Mucosa of gallbladder (tissue), 1 donor: ENCODE data around the gene WNT5A. TPM values are rescaled to one million over a fixed set of nuclear protein-coding genes. Genes with fewer than 3 reads are reported as not detected.

Source experiments
- DNase-seq: peaks from one replicate; pipeline ENCODE4 v3.0.0-alpha.2; 2020; ENCODE audit warnings: low spot score
- total RNA-seq: library from RNA; stranded (reverse); gene quantifications from one replicate; pipeline ENCODE4 v1.2.1, GENCODE V29; 2021
- donor health status: DM: no; HTN: no; CAD: no.

The WNT5A gene
- total RNA-seq, 1 donor from 2014 or later, result 13.7 TPM

DNA sequence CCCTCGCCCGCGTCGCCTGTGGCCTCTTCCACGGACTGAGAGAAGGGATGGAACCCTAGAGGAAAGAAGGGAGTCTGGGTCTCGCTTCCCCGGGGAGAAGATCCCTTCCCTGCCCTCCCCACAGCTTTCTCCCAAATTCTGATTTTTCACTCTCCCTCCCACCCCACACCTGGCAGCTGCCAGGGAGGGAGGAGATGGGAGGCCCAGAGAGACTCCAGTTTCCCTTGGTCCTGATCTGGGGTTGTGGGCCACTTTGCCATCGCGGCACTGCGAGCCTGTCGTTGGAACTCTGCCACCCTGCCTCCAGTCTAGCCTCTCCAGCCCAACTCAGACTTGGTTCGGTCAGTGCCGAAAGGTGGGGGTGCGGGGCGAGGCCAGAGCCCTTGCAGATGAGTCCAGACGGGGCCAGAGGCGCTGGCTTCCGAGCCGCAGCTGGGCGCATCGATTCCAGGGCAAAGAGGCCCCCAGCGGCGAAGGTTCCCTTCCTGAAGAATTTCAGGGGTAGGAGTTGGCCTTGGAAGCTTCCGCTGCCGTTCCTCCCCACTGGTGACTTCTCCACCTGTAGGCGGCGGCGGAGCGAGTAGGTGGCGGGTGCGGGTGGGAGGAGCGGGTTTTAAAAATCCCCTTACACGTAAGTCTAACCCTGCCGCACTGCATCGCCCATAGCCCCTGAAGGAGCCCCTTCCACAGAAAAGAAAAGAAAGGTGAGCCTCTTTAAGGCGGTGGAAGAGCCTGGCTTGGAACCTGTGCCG, 5.2 kb downstream of the WNT5A start:
- DNase-seq, result no peak

DNA sequence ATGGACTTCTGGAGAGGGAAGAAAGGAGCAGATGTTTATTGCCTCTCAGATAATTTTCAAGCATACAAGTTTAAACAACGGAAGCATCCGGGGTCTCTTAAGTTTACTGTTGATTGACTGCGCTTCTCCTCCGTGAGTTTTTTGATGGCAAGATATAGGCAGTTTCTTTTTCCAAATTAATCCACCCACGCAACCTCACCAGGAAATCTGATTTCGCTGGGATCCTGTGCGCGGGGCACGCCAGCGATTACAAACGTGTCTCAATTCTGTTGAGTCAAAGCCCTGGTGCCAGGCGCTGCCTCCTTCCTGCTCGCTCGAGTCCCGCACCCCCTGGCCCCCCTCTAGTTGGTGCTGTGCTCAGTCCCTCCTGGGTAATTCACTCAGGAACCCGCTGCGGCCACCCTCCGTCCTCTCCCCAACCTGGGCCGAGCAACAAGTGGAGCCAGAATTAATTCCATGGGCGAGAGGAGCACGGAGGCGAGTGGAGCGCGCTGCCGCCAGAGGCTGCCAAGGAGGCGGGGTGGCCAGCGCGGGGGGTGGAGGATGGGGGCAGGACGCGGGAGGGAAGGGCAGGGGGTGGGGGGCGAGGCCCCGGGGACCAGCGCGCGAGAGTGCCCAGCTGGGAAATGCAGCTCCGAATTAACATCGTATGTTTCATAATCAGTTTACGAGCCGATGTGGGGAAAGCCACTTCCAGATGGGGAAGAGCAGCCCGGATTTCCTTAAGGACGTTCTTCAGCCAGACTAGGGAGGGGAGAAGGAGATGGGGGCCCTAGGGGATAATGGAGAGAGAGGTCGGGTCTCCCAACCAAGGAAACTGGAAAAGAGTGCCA, 6.0 kb downstream of the WNT5A start:
- no peak for DNase-seq

- DNase-seq, result no peak
Observed at GRCh38 chr3:55477306-55478303, 9.5 kb downstream of the WNT5A start.

- no peak for DNase-seq
Observed at GRCh38 chr3:55476515-55476914, 10.6 kb downstream of the WNT5A start.

GRCh38 chr3:55474213-55474632, 12.9 kb downstream of the WNT5A start:
- DNase-seq, result no peak

GRCh38 chr3:55473788-55474187, 13.3 kb downstream of the WNT5A start:
- no peak for DNase-seq

- no peak for DNase-seq
Observed at GRCh38 chr3:55471522-55472280, 15.4 kb downstream of the WNT5A start.

GRCh38 chr3:55471084-55471483, 16.0 kb downstream of the WNT5A start:
- no peak for DNase-seq

DNA sequence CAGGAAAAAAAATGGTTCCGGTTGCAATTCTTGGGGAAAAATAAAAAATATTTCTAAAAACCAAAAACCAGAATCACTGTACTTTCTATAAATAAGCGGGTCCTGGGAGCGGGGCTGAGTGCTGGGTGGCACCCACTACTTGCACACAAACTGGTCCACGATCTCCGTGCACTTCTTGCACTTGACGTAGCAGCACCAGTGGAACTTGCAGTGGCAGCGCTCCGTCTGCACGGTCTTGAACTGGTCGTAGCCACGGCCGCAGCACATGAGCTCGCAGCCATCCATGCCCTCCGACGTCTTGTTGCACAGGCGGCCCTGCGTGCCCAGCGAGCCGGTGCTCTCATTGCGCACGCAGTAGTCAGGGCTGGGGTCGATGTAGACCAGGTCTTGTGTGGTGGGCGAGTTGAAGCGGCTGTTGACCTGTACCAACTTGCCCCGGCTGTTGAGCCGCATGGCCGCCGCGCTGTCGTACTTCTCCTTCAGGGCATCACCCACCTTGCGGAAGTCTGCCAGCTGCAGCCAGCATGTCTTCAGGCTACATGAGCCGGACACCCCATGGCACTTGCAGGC, 17.1 kb downstream of the WNT5A start:
- no peak for DNase-seq

DNA sequence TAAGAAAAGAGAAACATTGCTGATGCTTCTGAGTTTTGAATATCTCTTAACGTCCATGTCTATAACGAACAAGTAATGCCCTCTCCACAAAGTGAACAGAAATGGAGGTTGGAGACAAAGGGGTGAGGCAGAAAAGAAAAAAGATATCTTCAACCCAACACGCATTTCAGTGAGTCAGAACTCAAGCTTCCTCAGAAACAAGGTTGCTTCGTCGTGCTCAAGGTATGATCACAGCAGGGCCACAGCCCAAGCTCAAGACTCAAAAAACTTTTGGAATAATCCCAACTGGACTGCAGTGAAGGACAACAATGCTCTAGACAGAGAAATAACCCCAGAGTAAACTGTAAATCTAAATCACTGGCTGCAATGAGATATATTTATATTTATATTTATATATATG, 18.9 kb downstream of the WNT5A start:
- no peak for DNase-seq

- no peak for DNase-seq
Observed at GRCh38 chr3:55467099-55467498, 20.0 kb downstream of the WNT5A start.

DNA sequence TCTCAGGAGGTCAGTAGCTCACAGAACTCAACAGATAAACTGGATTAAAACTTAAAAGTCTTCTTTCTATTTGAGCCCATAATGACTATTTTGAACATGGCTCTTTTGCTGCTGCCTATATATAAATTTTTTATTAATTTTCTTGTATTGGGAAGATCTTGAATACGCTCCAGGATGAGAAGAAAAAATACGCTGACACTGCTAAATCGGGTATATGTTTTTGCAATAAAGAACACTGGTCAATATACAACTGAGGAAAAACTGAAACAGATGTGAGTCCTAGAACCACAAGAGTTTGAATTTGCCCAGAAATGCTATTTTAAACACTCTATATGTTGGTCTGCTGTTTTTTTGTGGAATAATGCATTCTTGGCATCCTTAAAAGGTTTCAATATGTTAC, 20.6 kb downstream of the WNT5A start:
- no peak for DNase-seq

DNA sequence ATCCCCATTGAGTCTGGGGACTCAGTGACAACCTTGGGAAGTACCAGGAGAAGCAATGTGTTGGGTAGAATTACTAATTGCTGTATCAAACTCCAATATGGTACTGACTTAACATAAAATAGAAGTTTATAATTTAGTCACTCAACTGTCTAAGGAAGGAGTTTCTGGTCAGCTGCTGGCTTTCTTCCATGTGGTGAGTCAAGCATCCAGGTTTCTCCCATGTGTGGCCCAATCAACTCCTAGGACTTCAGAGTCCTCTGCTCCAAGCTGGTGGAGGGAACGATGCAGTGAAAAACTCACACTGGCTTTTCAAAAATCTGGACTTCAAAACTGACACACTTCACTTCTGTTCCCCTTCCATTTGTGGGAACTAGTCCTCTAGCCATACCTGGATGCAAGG, 25.2 kb downstream of the WNT5A start:
- no peak for DNase-seq

DNA sequence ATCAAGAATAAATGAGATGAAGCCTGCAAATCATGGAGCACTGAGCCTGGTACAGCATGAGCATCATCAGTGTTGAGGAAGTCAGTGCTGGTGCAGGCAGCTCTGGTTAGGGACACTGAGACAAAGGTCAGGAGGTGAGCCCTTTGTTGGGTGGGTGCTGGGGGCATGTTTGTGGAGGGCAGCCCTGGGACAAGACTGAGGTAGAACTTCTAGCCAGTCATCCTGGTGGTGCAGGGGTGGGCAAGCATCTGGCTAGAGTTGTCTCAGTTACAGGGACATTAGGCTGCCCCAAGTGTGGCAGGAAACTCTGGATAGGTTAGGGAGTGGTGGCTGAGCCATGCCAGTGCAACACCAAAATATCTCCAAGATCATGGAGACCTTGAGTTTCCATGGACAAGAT, 27.3 kb downstream of the WNT5A start:
- no peak for DNase-seq

DNA sequence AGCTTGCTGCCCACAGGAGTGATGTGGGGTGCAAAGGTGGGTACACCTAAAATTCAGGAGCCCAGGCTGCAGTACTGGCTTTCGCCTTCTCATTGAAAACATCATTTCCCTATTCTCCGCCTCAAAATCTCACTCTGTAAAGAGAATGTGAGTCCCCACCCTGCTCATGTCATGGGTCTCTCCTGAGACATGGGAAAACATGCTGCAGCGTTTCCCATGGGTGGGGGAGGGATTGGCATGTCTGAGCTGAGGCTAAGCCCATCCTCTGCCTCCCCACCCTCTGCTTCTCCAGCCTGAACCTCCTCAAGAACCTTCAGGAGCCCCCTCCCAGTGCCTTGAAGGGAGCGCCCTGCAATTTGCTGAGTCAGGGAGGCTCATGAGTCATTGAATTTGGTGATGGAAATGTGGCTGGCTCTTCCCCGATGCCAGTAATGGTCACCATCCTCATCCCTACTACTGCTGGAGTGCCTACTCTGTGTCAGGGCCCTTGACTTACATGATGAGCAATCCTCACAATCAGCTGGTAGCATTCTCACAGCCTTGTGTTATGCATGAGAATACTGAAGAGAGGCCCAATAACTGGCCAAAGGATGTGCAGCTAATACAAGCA, 28.8 kb downstream of the WNT5A start:
- DNase-seq, result no peak

DNA sequence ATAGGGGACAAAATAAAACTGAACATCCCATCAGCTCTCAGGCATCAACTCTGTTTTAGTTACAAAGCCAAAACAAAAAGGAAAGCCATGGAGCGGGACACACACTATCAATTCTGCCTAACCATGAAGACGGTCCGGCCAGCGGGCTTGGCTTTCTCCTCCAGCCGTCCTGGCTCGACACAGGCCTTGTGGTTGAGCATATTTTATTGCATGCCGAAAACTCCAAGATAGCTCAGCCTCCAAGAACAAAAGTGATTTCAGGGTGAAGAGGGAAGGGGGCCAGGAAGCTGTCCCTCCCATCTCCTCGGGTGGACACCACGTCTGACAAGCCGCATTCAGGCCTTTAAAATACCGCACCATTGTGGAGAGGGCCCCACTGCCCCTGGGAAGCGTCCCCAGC, 31.2 kb downstream of the WNT5A start:
- DNase-seq, result no peak

- DNase-seq, result no peak
Observed at GRCh38 chr3:55454611-55455010, 32.5 kb downstream of the WNT5A start.

- DNase-seq, result no peak
Observed at GRCh38 chr3:55453886-55454496, 33.1 kb downstream of the WNT5A start.

GRCh38 chr3:55452886-55453285, 34.2 kb downstream of the WNT5A start:
- DNase-seq, result no peak

DNA sequence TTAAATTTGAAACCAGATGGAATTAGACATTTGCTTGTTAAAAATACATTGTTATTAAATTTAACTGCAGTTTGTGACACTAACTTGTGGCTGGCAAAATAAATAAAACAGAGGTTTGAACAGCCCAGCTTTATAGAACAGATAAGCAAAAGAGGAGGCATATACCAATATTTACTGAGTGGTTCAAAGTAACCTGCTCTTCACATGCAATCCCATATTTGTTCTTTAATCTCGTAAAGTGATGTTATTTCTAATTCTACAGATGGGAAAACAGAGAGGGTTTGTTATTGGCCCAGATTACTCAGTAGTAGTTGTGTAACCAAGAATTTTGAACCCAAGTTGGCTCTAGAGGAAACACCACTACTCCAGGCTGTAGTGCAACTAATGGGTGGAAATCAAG, 37.6 kb downstream of the WNT5A start:
- no peak for DNase-seq
